Neural crest cell (in vitro differentiated cells): Measurements from ENCODE around the gene AKT1. TPM values are rescaled to one million over a fixed set of nuclear protein-coding genes. Genes with fewer than 3 reads are reported as not detected.

Experiments
- DNase-seq: peaks from one replicate; pipeline ENCODE4 v3.0.0; 2021; ENCODE audit warnings: low read depth, mixed read lengths, low spot score
- H3K27ac Mint-ChIP-seq: one replicate; pipeline ENCODE4 v1.8.0; 2021; ENCODE audit warnings: mild to moderate bottlenecking, mixed read lengths; ENCODE audit not compliant: unreplicated experiment
- H3K27me3 Mint-ChIP-seq: 2 replicates; pipeline ENCODE4 v1.8.0; 2021; ENCODE audit warnings: low read depth, mild to moderate bottlenecking, mixed read lengths
- H3K36me3 Mint-ChIP-seq: 2 replicates; pipeline ENCODE4 v1.8.0; 2021; ENCODE audit warnings: low read depth, mild to moderate bottlenecking, mixed read lengths
- H3K4me1 Mint-ChIP-seq: 2 replicates; pipeline ENCODE4 v1.8.0; 2021; ENCODE audit warnings: mixed read lengths
- H3K4me3 Mint-ChIP-seq: one replicate; pipeline ENCODE4 v1.8.0; 2021; ENCODE audit warnings: mild to moderate bottlenecking, mixed read lengths
- H3K9me3 Mint-ChIP-seq: 2 replicates; pipeline ENCODE4 v1.8.0; 2021; ENCODE audit warnings: mixed read lengths
- CTCF ChIP-seq: fragments of 200-600 bp; sonication (generic); conservative IDR thresholded peaks from 2 replicates; pipeline ENCODE4 v1.5.0; 2021; ENCODE audit warnings: antibody characterized with exemption, mild to moderate bottlenecking
- total RNA-seq: library from RNA; stranded (reverse); gene quantifications from 2 replicates; pipeline ENCODE4 v1.2.1, GENCODE V29; 2021

Gene AKT1
- total RNA-seq, 1 donor from 2014 or later, result 191 TPM

GRCh38 chr14:104813286-104813685 is 17.7 kb upstream of the AKT1 start:
- H3K27me3 Mint-ChIP-seq, result no peaks in the 10 kb centered on the region
- H3K4me1 Mint-ChIP-seq, result peaks cover 21% of the 10 kb centered on the region
- peaks cover 3% of the 10 kb centered on the region for H3K36me3 Mint-ChIP-seq
- H3K9me3 Mint-ChIP-seq, result no peaks in the 10 kb centered on the region
- no peak overlapping the region for H3K27ac Mint-ChIP-seq
- no peak for TF ChIP-seq CTCF
- no peak for DNase-seq
- peak overlapping the region; percentile 85 for H3K4me3 Mint-ChIP-seq

GRCh38 chr14:104810316-104810715 is 14.8 kb upstream of the AKT1 start:
- H3K27me3 Mint-ChIP-seq, result peaks cover 4% of the 10 kb centered on the region
- H3K9me3 Mint-ChIP-seq, result peaks cover 5% of the 10 kb centered on the region
- no peak overlapping the region for H3K4me3 Mint-ChIP-seq
- DNase-seq, result no peak
- no peak overlapping the region for H3K27ac Mint-ChIP-seq
- H3K4me1 Mint-ChIP-seq, result peaks cover 18% of the 10 kb centered on the region
- H3K36me3 Mint-ChIP-seq, result peaks cover 5% of the 10 kb centered on the region
- no peak for TF ChIP-seq CTCF

GRCh38 chr14:104808456-104808855 is 12.9 kb upstream of the AKT1 start:
- DNase-seq, result no peak
- Mint-ChIP-seq H3K27me3 (peaks cover 8% of the 10 kb centered on the region), H3K9me3 (peaks cover 5% of the 10 kb centered on the region), H3K4me3 (no peak overlapping the region), H3K4me1 (peaks cover 6% of the 10 kb centered on the region), H3K36me3 (peaks cover 2% of the 10 kb centered on the region), H3K27ac (no peak overlapping the region)
- no peak for TF ChIP-seq CTCF

GRCh38 chr14:104806625-104807465 is 11.3 kb upstream of the AKT1 start:
- Mint-ChIP-seq H3K4me1 (peaks cover 4% of the 10 kb centered on the region), H3K9me3 (peaks cover 5% of the 10 kb centered on the region), H3K27ac (no peak overlapping the region), H3K4me3 (peak overlapping the region; percentile 48), H3K27me3 (peaks cover 17% of the 10 kb centered on the region), H3K36me3 (peaks cover 2% of the 10 kb centered on the region)
- no peak for TF ChIP-seq CTCF
- DNase-seq, result no peak

- H3K27ac Mint-ChIP-seq, result no peak overlapping the region
- peaks cover 5% of the 10 kb centered on the region for H3K9me3 Mint-ChIP-seq
- no peak for DNase-seq
- peak overlapping the region; percentile 48 for H3K4me3 Mint-ChIP-seq
- peaks cover 2% of the 10 kb centered on the region for H3K36me3 Mint-ChIP-seq
- H3K27me3 Mint-ChIP-seq, result peaks cover 25% of the 10 kb centered on the region
- no peak for TF ChIP-seq CTCF
- peaks cover 8% of the 10 kb centered on the region for H3K4me1 Mint-ChIP-seq
Measured at GRCh38 chr14:104805941-104806624, 10.5 kb upstream of the AKT1 start.
